Measurements from ENCODE around the gene AGAP1.

DNA sequence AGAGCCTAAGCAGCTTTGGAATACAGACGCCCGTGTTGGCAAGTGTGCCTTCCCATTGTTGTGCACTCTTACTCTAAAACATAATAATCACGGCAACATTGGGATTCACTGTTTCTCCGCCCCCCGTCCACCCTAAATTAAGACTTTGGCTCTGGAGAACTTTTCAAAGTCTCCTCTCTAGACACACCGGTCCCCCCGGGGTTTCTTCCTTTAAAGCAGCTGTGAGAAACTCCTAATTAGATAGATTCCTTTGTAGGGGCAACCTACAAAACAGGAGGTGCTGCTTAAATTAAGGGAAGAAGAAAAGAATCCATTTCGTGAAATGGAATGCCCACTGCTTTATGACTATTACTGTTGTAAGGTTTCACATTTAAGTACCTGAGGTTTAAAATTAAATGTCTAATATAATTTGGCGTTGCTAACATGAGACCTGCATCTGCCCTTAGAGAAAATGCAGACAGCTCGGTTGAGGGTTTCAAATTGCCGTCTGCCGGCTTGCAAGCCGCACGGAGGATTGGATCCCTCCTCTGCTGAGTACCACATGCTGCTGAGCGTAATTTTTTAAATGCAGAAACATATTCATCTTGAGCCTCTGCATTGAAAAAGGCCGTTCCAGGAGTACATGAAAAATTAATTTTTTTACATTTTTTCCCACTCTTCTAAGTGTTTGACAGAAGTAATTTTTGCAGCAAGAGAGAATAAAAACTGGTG, 441.1 kb downstream of the AGAP1 start:
- TF ChIP-seq, protein P1, sequence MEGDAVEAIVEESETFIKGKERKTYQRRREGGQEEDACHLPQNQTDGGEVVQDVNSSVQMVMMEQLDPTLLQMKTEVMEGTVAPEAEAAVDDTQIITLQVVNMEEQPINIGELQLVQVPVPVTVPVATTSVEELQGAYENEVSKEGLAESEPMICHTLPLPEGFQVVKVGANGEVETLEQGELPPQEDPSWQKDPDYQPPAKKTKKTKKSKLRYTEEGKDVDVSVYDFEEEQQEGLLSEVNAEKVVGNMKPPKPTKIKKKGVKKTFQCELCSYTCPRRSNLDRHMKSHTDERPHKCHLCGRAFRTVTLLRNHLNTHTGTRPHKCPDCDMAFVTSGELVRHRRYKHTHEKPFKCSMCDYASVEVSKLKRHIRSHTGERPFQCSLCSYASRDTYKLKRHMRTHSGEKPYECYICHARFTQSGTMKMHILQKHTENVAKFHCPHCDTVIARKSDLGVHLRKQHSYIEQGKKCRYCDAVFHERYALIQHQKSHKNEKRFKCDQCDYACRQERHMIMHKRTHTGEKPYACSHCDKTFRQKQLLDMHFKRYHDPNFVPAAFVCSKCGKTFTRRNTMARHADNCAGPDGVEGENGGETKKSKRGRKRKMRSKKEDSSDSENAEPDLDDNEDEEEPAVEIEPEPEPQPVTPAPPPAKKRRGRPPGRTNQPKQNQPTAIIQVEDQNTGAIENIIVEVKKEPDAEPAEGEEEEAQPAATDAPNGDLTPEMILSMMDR (IDR thresholded peaks at IDR 0.05), result no peak
- no peak for TF ChIP-seq POLR2A (IDR thresholded peaks at IDR 0.05)

Measured in right lobe of liver (tissue), 4 donors.